HT1080 (cell line): ENCODE data around the gene DDO. TPM values are rescaled to one million over a fixed set of nuclear protein-coding genes. Genes with fewer than 3 reads are reported as not detected.

ENCODE experiments used
- DNase-seq: peaks from one replicate; pipeline ENCODE4 v3.0.0-alpha.2; 2015; ENCODE audit warnings: low read depth
- total RNA-seq: library from RNA; depleted of rRNA; stranded (reverse); fragments of >200 nt; shearing (Covaris generic); gene quantifications from 2 replicates; pipeline ENCODE4 v1.2.3, GENCODE V29; 2014; rRNA removed

Gene DDO
- total RNA-seq, 1 experiment from 2014 or later = 2.1 TPM

DNA sequence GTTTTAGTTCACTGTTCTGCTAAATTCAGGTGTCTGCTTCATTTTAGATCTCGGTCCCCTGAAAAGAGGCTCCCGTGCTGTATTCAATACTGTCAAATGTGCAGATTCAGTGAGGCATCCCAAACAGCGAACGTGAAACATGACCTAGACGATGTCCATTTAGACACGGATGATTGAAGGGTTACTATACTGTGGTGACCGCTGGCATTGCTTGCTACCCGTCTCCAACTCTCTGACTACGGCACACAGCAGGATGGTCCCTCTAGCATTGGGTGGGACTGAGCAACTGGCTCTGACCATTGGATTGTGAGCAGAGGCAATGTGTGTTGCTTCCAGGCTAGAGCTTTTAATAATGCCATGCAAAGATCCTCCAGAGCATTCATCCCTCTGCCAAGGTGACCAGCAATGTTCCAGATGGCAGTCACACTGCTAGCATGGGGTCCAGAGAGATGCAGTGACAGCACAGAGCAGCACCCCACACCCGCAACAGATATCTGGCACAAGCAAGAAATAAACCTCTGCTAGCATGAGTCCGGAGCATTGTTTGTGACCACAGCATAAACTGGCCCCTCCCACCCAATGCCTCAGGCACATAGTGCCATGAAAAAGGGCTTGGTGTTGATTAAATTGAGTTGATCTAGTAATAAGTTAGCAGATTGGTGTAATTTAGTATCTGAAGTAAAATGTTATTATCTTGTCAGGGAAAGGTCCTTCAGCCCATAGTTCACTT lies 66.2 kb downstream of the DDO start:
- DNase-seq = no peak

DNA sequence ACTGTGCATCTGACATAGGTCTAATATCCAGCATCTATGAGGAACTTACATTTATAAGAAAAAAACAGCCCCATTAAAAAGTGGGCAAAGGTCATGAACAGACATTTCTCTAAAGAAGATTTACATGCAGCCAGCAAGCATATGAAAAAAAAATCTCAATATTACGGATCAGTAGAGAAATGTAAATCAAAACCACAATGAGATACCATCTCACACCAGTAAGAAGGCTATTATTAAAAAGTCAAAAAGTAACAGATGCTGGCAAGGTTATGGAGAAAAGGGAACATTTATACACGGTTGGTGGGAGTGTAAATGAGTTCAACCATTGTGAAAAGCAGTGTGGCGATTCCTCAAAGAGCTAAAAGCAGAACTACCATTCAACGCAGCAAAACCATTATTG lies 70.3 kb downstream of the DDO start:
- no peak for DNase-seq

DNA sequence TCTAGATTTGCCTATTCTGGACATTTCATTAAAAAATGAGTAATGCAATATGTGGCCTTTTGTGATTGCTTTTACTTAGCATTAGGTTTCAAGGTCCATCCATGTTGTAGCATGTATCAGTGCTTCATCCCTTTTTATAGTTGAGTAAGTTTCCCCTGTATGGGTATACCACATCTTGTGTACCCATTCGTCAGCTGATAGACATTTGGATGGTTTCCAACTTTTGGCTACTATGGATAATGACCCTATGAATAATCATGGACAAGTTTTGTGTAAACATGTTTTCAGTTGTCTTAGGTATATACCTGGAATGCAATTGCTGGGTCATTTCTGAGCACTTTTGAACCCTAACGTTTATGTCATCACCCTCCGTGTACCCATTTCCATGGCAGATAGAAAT lies 72.6 kb downstream of the DDO start:
- DNase-seq = no peak

Other genes with a start within 250 kb of the DDO start
- gene WASF1, start 235.9 kb downstream of the DDO start, total RNA-seq = 12.1 and 14.2 TPM in 2 replicates
- 20.2 and 24.5 TPM in 2 replicates for gene CDC40, start 235.1 kb downstream of the DDO start, total RNA-seq
- not detected in 2 replicates for gene METTL24, start 57.2 kb downstream of the DDO start, total RNA-seq
- gene SLC22A16, start 61.0 kb upstream of the DDO start, total RNA-seq = not detected in 2 replicates